ENCODE measurements around the gene CXXC5. TPM values are rescaled to one million over a fixed set of nuclear protein-coding genes. Genes with fewer than 3 reads are reported as not detected.

CXXC5 gene
- total and polyA plus RNA-seq, 8 donors = 18.3 to 101 (median 26.5) TPM

GRCh38 chr5:139683295-139684271 is 35.4 kb downstream of the CXXC5 start:
- Histone ChIP-seq H3K36me3 (peaks cover 23 to 48% (median 45%) of the 10 kb centered on the region in 4 donors), H3K4me3 (no peak overlapping the region), H3K27me3 (no peaks in the 10 kb centered on the region), H3K4me1 (peaks cover 40 to 60% (median 48%) of the 10 kb centered on the region in 4 donors), H3K27ac (peak overlapping the region in 3 of 5 donors; percentile 68 to 73 (median 69)), H3K9me3 (no peaks in the 10 kb centered on the region)
- no peak for TF ChIP-seq POLR2A (IDR thresholded peaks at IDR 0.05)
- TF ChIP-seq CTCF (IDR thresholded peaks at IDR 0.05) = no peak
- no peak for TF ChIP-seq EP300 (IDR thresholded peaks at IDR 0.05)
- TF ChIP-seq POLR2AphosphoS5 (IDR thresholded peaks at IDR 0.05) = no peak
- WGBS, 5 donors = 62 to 69% (median 68%) methylated on average over 20 of the region's 20 CpGs
- DNase-seq = no peak
- intact Hi-C loops (cut with DNase I; ENCODE audit: low total_unique reads) = no loop called here

DNA sequence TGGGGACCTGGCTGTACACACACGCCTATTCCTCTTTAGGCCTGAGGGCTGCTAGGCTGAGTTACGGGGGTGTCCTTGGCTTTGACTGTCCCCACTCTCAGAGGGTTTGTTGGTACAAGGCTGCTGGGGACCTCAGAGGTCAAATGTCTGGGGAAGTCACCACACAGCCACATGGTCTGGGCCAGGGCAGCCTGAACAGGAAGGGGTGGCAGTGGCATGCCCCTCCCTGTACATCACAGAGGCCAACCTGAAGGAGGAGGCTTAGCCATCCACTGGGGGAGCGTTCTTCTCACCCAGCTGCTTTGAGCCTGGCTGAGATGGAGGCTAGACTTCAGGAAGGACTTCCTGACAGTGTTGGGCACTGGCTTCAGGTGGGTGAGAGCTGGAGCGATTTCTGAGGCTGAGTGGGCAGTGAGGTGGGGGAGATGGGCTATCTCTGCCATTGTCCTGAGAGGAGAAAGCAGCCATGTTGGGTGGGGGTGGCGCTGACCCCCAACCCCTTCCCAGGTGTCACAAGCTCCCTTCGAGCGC is 36.3 kb downstream of the CXXC5 start:
- H3K27me3 ChIP-seq = no peaks in the 10 kb centered on the region
- peak overlapping the region; percentile 9 to 73 (median 69) for H3K27ac ChIP-seq
- TF ChIP-seq CTCF (IDR thresholded peaks at IDR 0.05) (no peak), EP300 (IDR thresholded peaks at IDR 0.05) (no peak), POLR2A (IDR thresholded peaks at IDR 0.05) (no peak), POLR2AphosphoS5 (IDR thresholded peaks at IDR 0.05) (no peak)
- no peak overlapping the region for H3K4me3 ChIP-seq
- H3K9me3 ChIP-seq = no peaks in the 10 kb centered on the region
- 68 to 85% (median 81%) methylated on average over 7 of the region's 7 CpGs for WGBS, 5 donors
- intact Hi-C loops (cut with DNase I; ENCODE audit: low total_unique reads) = no loop called here
- peak in 1 of 2 donors; percentile 16 for DNase-seq
- peaks cover 23 to 48% (median 45%) of the 10 kb centered on the region in 4 donors for H3K36me3 ChIP-seq
- peaks cover 41 to 60% (median 52%) of the 10 kb centered on the region in 4 donors for H3K4me1 ChIP-seq

DNA sequence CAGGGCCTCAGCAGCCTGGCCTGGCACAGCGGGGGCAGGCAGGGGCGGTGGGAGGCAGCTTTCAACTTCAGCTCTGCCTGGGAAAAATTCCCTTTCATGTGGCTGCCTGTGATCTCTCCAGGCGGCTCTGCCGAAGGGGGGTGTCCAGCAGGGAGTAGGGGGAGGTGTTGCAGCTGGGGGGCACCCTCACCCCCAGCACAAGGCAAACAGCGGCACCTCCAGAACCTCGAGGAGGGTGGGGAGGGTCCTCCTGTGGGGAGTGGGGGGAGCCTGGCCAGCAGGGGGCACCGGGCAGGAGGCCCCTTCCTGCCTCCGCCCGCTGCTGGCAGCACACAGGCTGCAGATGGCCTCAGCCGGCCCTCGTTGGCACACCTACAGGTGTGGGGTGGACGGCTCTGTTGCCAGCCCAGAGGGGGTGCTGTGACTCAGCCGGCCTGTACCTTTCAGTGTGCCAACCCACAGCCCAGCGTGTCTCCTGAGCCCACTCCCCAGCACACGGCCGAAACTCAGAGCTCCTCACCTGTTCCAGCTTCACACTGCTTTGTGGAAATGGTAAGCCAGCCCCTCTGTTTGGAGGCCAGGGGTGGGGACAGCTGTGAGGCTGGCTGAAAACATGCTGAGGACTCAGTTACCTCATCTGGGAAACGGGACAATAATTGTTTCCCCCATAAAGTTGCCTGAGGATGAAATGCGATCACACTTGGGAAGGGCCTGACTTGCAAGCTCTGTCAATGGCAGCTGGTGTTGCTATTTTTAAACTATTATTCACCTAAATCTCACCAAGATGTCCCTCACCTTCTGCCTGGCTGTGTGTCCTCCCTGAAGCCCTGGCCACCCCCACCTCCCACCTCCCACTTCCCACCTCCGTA is 37.0 kb downstream of the CXXC5 start:
- TF ChIP-seq CTCF (IDR thresholded peaks at IDR 0.05) = peak in 3 of 7 experiments; percentile 21 to 30 (median 28)
- TF ChIP-seq POLR2A (IDR thresholded peaks at IDR 0.05) = no peak
- no peak for TF ChIP-seq EP300 (IDR thresholded peaks at IDR 0.05)
- TF ChIP-seq POLR2AphosphoS5 (IDR thresholded peaks at IDR 0.05) = peak in 1 of 3 donors; percentile 21
- intact Hi-C loops (cut with DNase I; ENCODE audit: low total_unique reads) = no loop called here
- H3K27ac ChIP-seq = peak overlapping the region; percentile 59 to 73 (median 69)
- peaks cover 23 to 43% (median 41%) of the 10 kb centered on the region in 4 donors for H3K36me3 ChIP-seq
- peaks cover 48 to 63% (median 59%) of the 10 kb centered on the region in 4 donors for H3K4me1 ChIP-seq
- DNase-seq = peak; percentile 68 to 75
- no peak overlapping the region for H3K4me3 ChIP-seq
- no peaks in the 10 kb centered on the region for H3K27me3 ChIP-seq
- no peaks in the 10 kb centered on the region for H3K9me3 ChIP-seq
- 26 to 51% (median 49%) methylated on average over 12 to 19 of the region's 19 CpGs for WGBS, 5 donors

- no peaks in the 10 kb centered on the region for H3K27me3 ChIP-seq
- intact Hi-C loops (cut with DNase I; ENCODE audit: low total_unique reads) = no loop called here
- H3K4me3 ChIP-seq = no peak overlapping the region
- WGBS, 5 donors = 41 to 63% (median 46%) methylated on average over 5 of the region's 5 CpGs
- H3K36me3 ChIP-seq = peaks cover 17 to 36% (median 33%) of the 10 kb centered on the region in 4 donors
- peak overlapping the region; percentile 59 to 73 (median 69) for H3K27ac ChIP-seq
- H3K4me1 ChIP-seq = peaks cover 56 to 71% (median 66%) of the 10 kb centered on the region in 4 donors
- TF ChIP-seq CTCF (IDR thresholded peaks at IDR 0.05) (no peak), POLR2AphosphoS5 (IDR thresholded peaks at IDR 0.05) (no peak), EP300 (IDR thresholded peaks at IDR 0.05) (no peak), POLR2A (IDR thresholded peaks at IDR 0.05) (no peak)
- peak in 1 of 2 donors; percentile 19 for DNase-seq
- no peaks in the 10 kb centered on the region for H3K9me3 ChIP-seq
Measured at GRCh38 chr5:139685886-139686285, 37.7 kb downstream of the CXXC5 start.
